ENCODE measurements around the gene GDPD4.

GDPD4 gene

DNA sequence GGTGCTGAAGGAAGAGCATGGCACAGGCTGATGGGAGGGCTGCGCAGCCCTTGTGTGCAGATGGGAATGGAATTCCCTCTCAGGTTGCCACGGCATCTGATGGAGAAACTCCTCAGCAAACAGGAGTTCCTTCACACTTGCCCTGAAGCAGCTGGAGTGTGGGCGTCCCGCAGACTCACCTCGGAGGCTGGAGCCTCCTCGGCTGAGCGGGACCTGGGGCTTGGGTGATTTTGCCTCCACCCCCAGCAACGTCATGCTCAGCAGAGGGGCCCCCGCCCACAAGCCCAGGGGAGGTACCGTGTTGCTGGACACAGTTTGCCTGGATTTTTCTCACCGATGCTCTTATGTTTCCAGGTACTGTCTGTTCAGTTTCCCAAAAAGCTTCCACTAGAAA, 110.1 kb downstream of the GDPD4 start:
- H3K9me3 ChIP-seq (ENCODE audit: insufficient read depth, low read depth, low read length) = no peaks in the 10 kb centered on the region
- TF ChIP-seq EZH2phosphoT487 (IDR thresholded peaks at IDR 0.05; ENCODE audit: borderline replicate concordance) = no peak
- TF ChIP-seq, protein P1, sequence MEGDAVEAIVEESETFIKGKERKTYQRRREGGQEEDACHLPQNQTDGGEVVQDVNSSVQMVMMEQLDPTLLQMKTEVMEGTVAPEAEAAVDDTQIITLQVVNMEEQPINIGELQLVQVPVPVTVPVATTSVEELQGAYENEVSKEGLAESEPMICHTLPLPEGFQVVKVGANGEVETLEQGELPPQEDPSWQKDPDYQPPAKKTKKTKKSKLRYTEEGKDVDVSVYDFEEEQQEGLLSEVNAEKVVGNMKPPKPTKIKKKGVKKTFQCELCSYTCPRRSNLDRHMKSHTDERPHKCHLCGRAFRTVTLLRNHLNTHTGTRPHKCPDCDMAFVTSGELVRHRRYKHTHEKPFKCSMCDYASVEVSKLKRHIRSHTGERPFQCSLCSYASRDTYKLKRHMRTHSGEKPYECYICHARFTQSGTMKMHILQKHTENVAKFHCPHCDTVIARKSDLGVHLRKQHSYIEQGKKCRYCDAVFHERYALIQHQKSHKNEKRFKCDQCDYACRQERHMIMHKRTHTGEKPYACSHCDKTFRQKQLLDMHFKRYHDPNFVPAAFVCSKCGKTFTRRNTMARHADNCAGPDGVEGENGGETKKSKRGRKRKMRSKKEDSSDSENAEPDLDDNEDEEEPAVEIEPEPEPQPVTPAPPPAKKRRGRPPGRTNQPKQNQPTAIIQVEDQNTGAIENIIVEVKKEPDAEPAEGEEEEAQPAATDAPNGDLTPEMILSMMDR (conservative IDR thresholded peaks at IDR 0.05; ENCODE audit: low read length) = no peak

DNA sequence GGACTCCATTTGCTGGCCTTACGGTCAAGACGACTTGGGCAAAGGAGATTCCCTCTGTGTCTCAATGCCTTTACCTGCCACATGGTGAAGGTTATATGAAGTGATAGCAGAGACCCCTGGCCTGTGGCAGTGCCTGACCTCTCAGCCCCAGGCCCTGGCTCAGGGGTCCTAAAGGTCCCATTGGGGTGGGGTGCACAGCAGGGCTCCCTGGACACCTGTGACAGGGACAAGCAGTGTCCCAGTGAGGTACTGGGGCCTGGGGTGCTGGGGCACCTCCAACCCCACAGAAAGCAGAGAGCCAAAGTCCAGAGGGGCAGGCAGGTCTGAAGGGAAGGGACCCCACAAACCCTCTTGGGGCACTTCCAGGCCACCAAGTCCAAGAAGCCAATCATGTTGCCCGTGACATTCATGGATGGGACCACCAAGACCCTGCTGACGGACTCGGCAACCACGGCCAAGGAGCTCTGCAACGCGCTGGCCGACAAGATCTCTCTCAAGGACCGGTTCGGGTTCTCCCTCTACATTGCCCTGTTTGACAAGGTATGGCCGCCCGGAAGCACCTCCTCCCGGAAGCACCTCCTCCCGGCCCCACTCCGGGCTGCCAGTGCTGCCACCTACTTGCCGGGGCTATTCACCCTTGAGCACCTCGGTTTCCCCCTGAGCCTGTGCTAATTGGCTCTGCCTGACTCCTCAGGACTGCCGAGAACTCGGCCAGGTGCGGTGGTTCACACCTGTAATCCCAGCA, 111.0 kb downstream of the GDPD4 start:
- TF ChIP-seq, protein P1 (conservative IDR thresholded peaks at IDR 0.05; ENCODE audit: low read length) = no peak
- no peak for TF ChIP-seq EZH2phosphoT487 (IDR thresholded peaks at IDR 0.05; ENCODE audit: borderline replicate concordance)

More for the DNA sequence above, 110.1 kb downstream of the GDPD4 start:
- Histone ChIP-seq H3K79me2 (ENCODE audit: insufficient read depth, low read length) (no peaks in the 10 kb centered on the region), H3F3A (ENCODE audit: low read depth) (no peaks in the 10 kb centered on the region), H3K36me3 (ENCODE audit: insufficient read depth, low read length) (no peaks in the 10 kb centered on the region), H3K4me1 (ENCODE audit: insufficient read depth, low read length, poor library complexity, severe bottlenecking) (peaks cover 11% of the 10 kb centered on the region), H4K20me1 (ENCODE audit: insufficient read depth, low read length, poor library complexity, severe bottlenecking) (no peaks in the 10 kb centered on the region), H2AFZ (ENCODE audit: low read length) (peak overlapping the region; percentile 84), H3K4me2 (ENCODE audit: low read depth, low read length, poor library complexity, severe bottlenecking) (peak overlapping the region; percentile 63), H3K27me3 (ENCODE audit: insufficient read depth, low read length, poor library complexity, severe bottlenecking) (no peaks in the 10 kb centered on the region), H3K9ac (ENCODE audit: low read depth, low read length, poor library complexity, severe bottlenecking) (peak overlapping the region; percentile 45), H3K4me3 (ENCODE audit: low read length, poor library complexity, severe bottlenecking) (peak overlapping the region; percentile 66), H3K9me2 (replicated peaks; ENCODE audit: low read depth, low read length) (no peaks in the 10 kb centered on the region)

DNA sequence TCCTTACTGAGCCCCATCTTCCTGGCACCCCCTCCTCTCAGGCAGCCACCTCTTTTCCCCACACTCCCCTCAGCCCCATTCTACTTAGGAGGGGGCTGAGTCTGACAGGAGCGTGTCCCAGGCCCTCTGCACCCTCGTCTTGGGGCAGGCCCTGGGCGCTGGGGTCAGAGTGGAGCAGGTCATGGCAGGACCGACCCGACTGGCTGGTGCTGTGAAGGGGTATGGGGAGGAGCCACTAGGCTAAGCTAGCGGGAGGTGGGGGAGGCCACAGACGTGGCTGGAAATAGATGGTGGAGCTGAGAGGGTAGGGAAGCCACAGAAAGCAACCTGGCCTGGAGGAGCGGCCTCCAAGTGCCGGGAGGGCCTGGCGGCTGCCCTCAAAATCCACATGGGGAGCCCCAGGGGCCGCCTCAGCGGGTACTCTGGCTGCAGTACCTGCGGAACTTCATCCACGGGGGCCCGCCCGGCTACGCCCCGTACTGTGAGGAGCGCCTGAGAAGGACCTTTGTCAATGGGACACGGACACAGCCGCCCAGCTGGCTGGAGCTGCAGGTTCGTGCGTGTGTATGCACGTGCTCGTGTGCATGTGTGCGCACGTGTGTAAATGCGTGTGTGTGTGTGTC, 111.8 kb downstream of the GDPD4 start:
- Histone ChIP-seq H3K36me3 (ENCODE audit: insufficient read depth, low read length) (no peaks in the 10 kb centered on the region), H2AFZ (ENCODE audit: low read length) (no peak overlapping the region), H4K20me1 (ENCODE audit: insufficient read depth, low read length, poor library complexity, severe bottlenecking) (no peaks in the 10 kb centered on the region), H3K79me2 (ENCODE audit: insufficient read depth, low read length) (no peaks in the 10 kb centered on the region), H3K9me3 (ENCODE audit: insufficient read depth, low read depth, low read length) (no peaks in the 10 kb centered on the region), H3K27me3 (ENCODE audit: insufficient read depth, low read length, poor library complexity, severe bottlenecking) (no peaks in the 10 kb centered on the region), H3K9me2 (replicated peaks; ENCODE audit: low read depth, low read length) (no peaks in the 10 kb centered on the region), H3K4me2 (ENCODE audit: low read depth, low read length, poor library complexity, severe bottlenecking) (no peak overlapping the region), H3K4me3 (ENCODE audit: low read length, poor library complexity, severe bottlenecking) (no peak overlapping the region), H3F3A (ENCODE audit: low read depth) (no peaks in the 10 kb centered on the region), H3K9ac (ENCODE audit: low read depth, low read length, poor library complexity, severe bottlenecking) (no peak overlapping the region), H3K4me1 (ENCODE audit: insufficient read depth, low read length, poor library complexity, severe bottlenecking) (peaks cover 11% of the 10 kb centered on the region)
- no peak for TF ChIP-seq EZH2phosphoT487 (IDR thresholded peaks at IDR 0.05; ENCODE audit: borderline replicate concordance)
- TF ChIP-seq, protein P1 (conservative IDR thresholded peaks at IDR 0.05; ENCODE audit: low read length) = no peak

More for the DNA sequence above, 111.0 kb downstream of the GDPD4 start:
- Histone ChIP-seq H4K20me1 (ENCODE audit: insufficient read depth, low read length, poor library complexity, severe bottlenecking) (no peaks in the 10 kb centered on the region), H3K36me3 (ENCODE audit: insufficient read depth, low read length) (no peaks in the 10 kb centered on the region), H3F3A (ENCODE audit: low read depth) (no peaks in the 10 kb centered on the region), H3K4me3 (ENCODE audit: low read length, poor library complexity, severe bottlenecking) (no peak overlapping the region), H3K9me2 (replicated peaks; ENCODE audit: low read depth, low read length) (no peaks in the 10 kb centered on the region), H3K4me1 (ENCODE audit: insufficient read depth, low read length, poor library complexity, severe bottlenecking) (peaks cover 11% of the 10 kb centered on the region), H3K9me3 (ENCODE audit: insufficient read depth, low read depth, low read length) (no peaks in the 10 kb centered on the region), H3K9ac (ENCODE audit: low read depth, low read length, poor library complexity, severe bottlenecking) (no peak overlapping the region), H3K4me2 (ENCODE audit: low read depth, low read length, poor library complexity, severe bottlenecking) (no peak overlapping the region), H2AFZ (ENCODE audit: low read length) (no peak overlapping the region), H3K27me3 (ENCODE audit: insufficient read depth, low read length, poor library complexity, severe bottlenecking) (no peaks in the 10 kb centered on the region), H3K79me2 (ENCODE audit: insufficient read depth, low read length) (no peaks in the 10 kb centered on the region)
